Bronchial epithelial cell (primary cell): ENCODE measurements around the gene ZNF746. TPM values are rescaled to one million over a fixed set of nuclear protein-coding genes. Genes with fewer than 3 reads are reported as not detected.

Source experiments
- DNase-seq: peaks from one replicate; pipeline ENCODE4 v3.0.0-alpha.2; 2010; ENCODE audit warnings: low read depth
- FAIRE-seq: peaks from 2 replicates; lab custom pipeline; 2011; peaks lifted over from hg19 to GRCh38; lab: Jason Lieb, UNC
- H3K27me3 ChIP-seq: 2 replicates; pipeline ENCODE4 v1.5.1; 2011; ENCODE audit warnings: low read length; ENCODE audit not compliant: control insufficient read depth, insufficient read depth
- H3K36me3 ChIP-seq: 2 replicates; pipeline ENCODE4 v1.5.1; 2011; ENCODE audit warnings: low read length; ENCODE audit not compliant: control insufficient read depth, insufficient read depth
- H3K4me3 ChIP-seq: 2 replicates; pipeline ENCODE4 v1.5.1; 2011; ENCODE audit warnings: mild to moderate bottlenecking, low read depth, low read length, control low read depth
- total RNA-seq: library from RNA; depleted of rRNA; stranded (reverse); fragments of >200 nt; gene quantifications from 2 replicates; pipeline ENCODE4 v1.2.1, GENCODE V29; 2014
- TF ChIP-seq, protein P1 (sequence below): IDR thresholded peaks from 2 replicates; pipeline ENCODE4 v1.5.1; 2011; ENCODE audit warnings: mild to moderate bottlenecking, moderate library complexity, low read length, control low read depth, inconsistent platforms; ENCODE audit not compliant: insufficient read depth, severe bottlenecking

The ZNF746 gene
- total RNA-seq = 15.0 and 16.1 TPM in 2 replicates

DNA sequence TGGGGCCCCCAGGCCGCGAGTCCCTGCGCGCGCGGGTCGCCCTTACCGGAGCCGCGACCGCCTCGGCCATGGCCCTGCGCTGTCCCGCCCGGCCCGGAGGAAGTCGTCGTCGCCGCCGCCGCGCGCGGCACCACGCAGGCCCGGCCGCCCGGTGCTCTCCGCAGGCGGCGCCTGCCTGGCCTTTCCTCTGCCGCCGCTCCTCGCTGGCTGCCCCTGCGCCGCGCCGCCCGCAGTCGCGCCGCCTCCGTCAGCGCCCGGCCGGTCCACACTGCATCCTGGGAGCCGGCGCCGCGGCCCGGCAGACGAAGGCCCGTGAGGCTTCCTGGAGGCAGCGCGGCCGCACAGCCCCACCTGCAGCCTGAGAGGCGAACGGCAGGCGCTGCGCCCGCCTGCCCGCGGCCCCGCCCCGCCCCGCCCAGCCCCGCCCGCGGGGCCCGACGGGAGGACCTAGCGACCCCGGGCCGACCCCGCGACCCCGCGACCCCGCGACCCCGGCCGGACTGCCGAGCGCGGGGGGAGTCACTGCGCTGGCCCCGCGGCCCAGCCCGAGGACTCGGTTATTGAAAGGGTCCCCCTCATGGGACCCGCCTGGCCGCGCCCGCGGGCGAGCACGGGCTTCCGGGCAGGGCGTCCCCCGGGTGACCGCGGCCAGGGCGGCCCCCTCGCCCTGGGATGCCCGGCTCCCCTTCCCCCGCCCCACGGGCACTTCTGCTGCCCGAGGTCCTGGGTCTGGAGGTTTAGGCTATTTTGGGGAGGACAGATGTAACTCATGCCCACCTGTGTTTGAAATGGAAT is at the start of gene ZNF746:
TSS of gene ZNF746 (minus strand) at position 343 of the 795 bp plus-strand sequence. CDS start at position 70, 273 bp downstream.
- DNase-seq = peak; percentile 56

DNA sequence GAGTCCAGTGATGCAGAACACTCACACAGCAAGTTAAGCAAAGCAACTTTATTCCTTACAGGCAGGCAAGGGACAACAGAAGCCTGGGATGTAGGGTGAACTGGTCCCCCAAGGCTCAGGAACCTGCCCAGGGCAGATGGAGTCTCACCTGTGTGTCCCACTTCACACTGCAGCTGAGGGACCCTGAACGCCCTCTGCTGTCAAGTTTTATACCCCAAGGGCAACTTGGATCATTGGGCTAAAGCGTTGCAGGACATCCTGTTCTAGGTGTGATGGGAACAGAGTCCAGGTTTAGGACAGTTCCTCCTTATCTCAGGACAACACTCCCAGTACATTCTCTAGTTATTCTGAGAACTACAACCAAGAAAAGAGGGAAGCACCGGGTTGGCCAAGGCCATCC is 49.5 kb upstream of the ZNF746 start:
- Histone ChIP-seq H3K36me3 (peaks cover 24% of the 10 kb centered on the region), H3K4me3 (no peak overlapping the region), H3K27me3 (no peaks in the 10 kb centered on the region)
- FAIRE-seq = peak; percentile 77
- no peak for DNase-seq
- TF ChIP-seq, protein P1, sequence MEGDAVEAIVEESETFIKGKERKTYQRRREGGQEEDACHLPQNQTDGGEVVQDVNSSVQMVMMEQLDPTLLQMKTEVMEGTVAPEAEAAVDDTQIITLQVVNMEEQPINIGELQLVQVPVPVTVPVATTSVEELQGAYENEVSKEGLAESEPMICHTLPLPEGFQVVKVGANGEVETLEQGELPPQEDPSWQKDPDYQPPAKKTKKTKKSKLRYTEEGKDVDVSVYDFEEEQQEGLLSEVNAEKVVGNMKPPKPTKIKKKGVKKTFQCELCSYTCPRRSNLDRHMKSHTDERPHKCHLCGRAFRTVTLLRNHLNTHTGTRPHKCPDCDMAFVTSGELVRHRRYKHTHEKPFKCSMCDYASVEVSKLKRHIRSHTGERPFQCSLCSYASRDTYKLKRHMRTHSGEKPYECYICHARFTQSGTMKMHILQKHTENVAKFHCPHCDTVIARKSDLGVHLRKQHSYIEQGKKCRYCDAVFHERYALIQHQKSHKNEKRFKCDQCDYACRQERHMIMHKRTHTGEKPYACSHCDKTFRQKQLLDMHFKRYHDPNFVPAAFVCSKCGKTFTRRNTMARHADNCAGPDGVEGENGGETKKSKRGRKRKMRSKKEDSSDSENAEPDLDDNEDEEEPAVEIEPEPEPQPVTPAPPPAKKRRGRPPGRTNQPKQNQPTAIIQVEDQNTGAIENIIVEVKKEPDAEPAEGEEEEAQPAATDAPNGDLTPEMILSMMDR = no peak

More for the DNA sequence above, at the start of gene ZNF746:
- FAIRE-seq = no peak
- Histone ChIP-seq H3K27me3 (no peaks in the 10 kb centered on the region), H3K36me3 (peaks cover 11% of the 10 kb centered on the region), H3K4me3 (peak within 1 kb of the TSS; percentile 51)
- TF ChIP-seq, protein P1 = peak; percentile 70

DNA sequence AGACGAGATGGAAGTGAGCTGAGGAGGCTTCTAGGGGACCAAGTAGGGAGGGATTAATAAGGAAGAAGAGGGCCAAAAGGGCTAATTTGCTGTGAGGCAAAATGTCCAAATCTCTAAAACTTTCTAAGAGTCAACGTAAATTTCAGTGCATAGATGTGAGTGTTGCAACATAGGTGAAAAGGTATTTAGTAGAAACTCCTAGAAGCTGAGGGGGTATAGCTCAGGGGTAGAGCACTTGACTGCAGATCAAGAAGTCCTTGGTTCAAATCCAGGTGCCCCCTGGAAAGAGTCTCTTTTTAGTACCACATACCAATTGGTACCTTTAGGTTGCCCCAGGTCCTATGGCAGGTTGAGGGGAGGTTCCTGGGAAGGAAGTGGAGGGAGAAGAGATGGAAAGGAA is 48.7 kb upstream of the ZNF746 start:
- DNase-seq (no peak), FAIRE-seq (no peak)
- Histone ChIP-seq H3K36me3 (peaks cover 20% of the 10 kb centered on the region), H3K4me3 (no peak overlapping the region), H3K27me3 (no peaks in the 10 kb centered on the region)
- TF ChIP-seq, protein P1 = no peak

DNA sequence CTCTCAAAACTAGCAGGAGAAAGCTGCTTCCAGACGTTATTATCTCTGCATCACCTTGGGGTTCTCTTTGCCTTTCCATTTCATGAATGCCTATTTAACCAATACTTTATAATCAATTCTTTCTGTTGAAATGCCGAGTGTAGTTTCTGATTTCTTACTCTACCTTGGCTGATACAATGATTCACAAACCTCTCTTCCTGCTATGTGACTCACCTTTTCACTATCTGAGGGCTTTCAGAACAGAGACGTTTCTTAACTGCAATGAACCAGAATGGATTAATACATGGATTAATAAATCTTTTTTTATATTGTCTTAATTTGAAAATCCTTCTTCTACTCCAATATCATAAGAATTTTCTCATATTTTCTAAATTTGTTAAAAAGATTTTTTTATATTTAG is 46.4 kb upstream of the ZNF746 start:
- DNase-seq = peak; percentile 70
- Histone ChIP-seq H3K4me3 (no peak overlapping the region), H3K27me3 (no peaks in the 10 kb centered on the region), H3K36me3 (peaks cover 9% of the 10 kb centered on the region)
- TF ChIP-seq, protein P1 = no peak
- FAIRE-seq = no peak

DNA sequence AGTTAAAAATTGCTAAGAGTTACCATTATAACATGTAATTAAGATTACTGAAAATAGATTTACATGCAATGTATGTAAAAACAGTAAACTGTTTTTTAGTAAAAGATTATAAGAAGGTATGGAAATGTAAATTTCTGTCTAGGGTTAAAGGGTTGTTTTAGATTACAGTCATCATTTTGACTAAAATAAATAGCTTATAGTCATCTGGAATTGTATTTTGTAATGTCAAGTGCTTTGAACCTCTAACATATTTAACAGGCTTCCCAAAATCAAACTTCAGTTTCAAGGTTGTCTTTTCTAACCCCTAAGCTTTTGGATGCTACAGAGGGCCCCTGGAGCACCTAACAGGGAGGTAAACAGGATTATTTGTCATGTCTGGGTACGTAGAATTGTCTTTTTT is 35.0 kb upstream of the ZNF746 start:
- FAIRE-seq (no peak), DNase-seq (no peak)
- TF ChIP-seq, protein P1 = no peak
- Histone ChIP-seq H3K36me3 (no peaks in the 10 kb centered on the region), H3K27me3 (no peaks in the 10 kb centered on the region), H3K4me3 (no peak overlapping the region)
